ENCODE measurements around the gene BID. TPM values are rescaled to one million over a fixed set of nuclear protein-coding genes. Genes with fewer than 3 reads are reported as not detected.
A peak's percentile ranks its signal among the peaks of the same experiment; 100 is the strongest.

The BID gene
- total and polyA plus RNA-seq, 10 of the 15 experiments (the other 5 are each of a cell fraction or from before 2014, with no cell fraction given), result 7.9 to 241 (median 136) TPM

GRCh38 chr22:17802822-17803221 is 28.6 kb upstream of the BID start (continued):
- TF ChIP-seq ZNF592 (IDR thresholded peaks at IDR 0.05) (no peak), CBFB (IDR thresholded peaks at IDR 0.05; ENCODE audit: low read depth) (no peak)

GRCh38 chr22:17802411-17802810 is 28.1 kb upstream of the BID start:
- ATAC-seq (no peak), FAIRE-seq (no peak), DNase-seq (ENCODE audit: low read depth, low spot score) (no peak)
- ChIA-PET CTCF (interaction anchor here (1.0 to 7.9 kb wide), 4 partner anchors 10 to 274 kb away, joined by 3 to 70 read pairs (median 14); partner anchors contain the start of gene BID), SMC1A (ENCODE audit: uncharacterized antibody, unreplicated experiment) (interaction anchor here (1.0 to 2.2 kb wide), 3 partner anchors 18 to 274 kb away, joined by 3 to 9 read pairs (median 9); no protein-coding TSS in a partner anchor), RAD21 (ENCODE audit: unreplicated experiment) (interaction anchor here (1.1 to 8.8 kb wide), 3 partner anchors 24 to 274 kb away, joined by 3 to 77 read pairs (median 3); no protein-coding TSS in a partner anchor), POLR2A (interaction anchor here (8.5 kb wide), 1 partner anchor 23 kb away, joined by 85 read pairs; no protein-coding TSS in a partner anchor)
- no peak overlapping the region for H3K9ac ChIP-seq (ENCODE audit: control insufficient read depth, insufficient read depth, low read length)
- intact Hi-C loops (cut with micrococcal nuclease; ENCODE audit: unreplicated experiment), result no loop called here
- peaks cover 46% of the 10 kb centered on the region for H3K4me1 ChIP-seq (ENCODE audit: control insufficient read depth, insufficient read depth, low read length)
- no peak overlapping the region for H3K4me2 ChIP-seq (ENCODE audit: control insufficient read depth, insufficient read depth)
- H3K79me2 ChIP-seq (ENCODE audit: control insufficient read depth, insufficient read depth, low read length), result peaks cover 11% of the 10 kb centered on the region
- in situ Hi-C loops (cut with MboI), result loop anchor here (10.0 kb wide), 1 partner anchor 58 kb away; no protein-coding TSS in a partner anchor
- no peaks in the 10 kb centered on the region for H3K27me3 ChIP-seq (replicated peaks in 1 of 2; ENCODE audit: control insufficient read depth in 2 of 2, insufficient read depth in 2 of 2, low read length in 1 of 2)
- no peak overlapping the region for H3K4me3 ChIP-seq
- no peaks in the 10 kb centered on the region; the same call in 2 of the 3 replicates for H3K9me3 ChIP-seq (replicated peaks; ENCODE audit: control insufficient read depth, insufficient read depth, low read length)
- no peak overlapping the region for H2AFZ ChIP-seq (ENCODE audit: control insufficient read depth, low read depth, low read length)
- WGBS (ENCODE audit: insufficient coverage, insufficient replicate concordance, low lambda C conversion rate, missing lambda C conversion rate), result 88% methylated on average over 10 of the region's 10 CpGs
- BruUV-seq (replicated peaks), result no TSS peak
- H4K20me1 ChIP-seq (ENCODE audit: control insufficient read depth, insufficient read depth), result no peaks in the 10 kb centered on the region
- peaks cover 7 to 8% of the 10 kb centered on the region in 2 experiments; a peak in 3 of 4 replicates for H3K36me3 ChIP-seq (ENCODE audit: control insufficient read depth in 2 of 2, insufficient read depth in 2 of 2, low read length in 1 of 2)
- peak overlapping the region; percentile 100 for H3K27ac ChIP-seq (ENCODE audit: control insufficient read depth, insufficient read depth)
- TF ChIP-seq MLLT1 (IDR thresholded peaks at IDR 0.05) (no peak), STAT1 (conservative IDR thresholded peaks at IDR 0.05) (no peak), SUPT20H (IDR thresholded peaks at IDR 0.05; ENCODE audit: borderline replicate concordance, control insufficient read depth, low read depth, low read length) (no peak), ELK1 (IDR thresholded peaks at IDR 0.05; ENCODE audit: low read depth, low read length) (no peak), HDGF (IDR thresholded peaks at IDR 0.05) (no peak), NFIC (IDR thresholded peaks at IDR 0.05; ENCODE audit: low read depth, low read length) (no peak), RCOR1 (conservative IDR thresholded peaks at IDR 0.05; ENCODE audit: low read depth, low read length) (no peak), ZBTB11 (CRISPR knock-in tag; IDR thresholded peaks at IDR 0.05) (no peak), DPF2 (IDR thresholded peaks at IDR 0.05) (no peak), BCL11A (IDR thresholded peaks at IDR 0.05; ENCODE audit: low read depth, low read length) (no peak)

All from GM12878 (cell line).